ENCODE data around the gene ACSM5. TPM values are rescaled to one million over a fixed set of nuclear protein-coding genes. Genes with fewer than 3 reads are reported as not detected.

Gene ACSM5
- polyA plus RNA-seq (2011; rRNA removed) (not detected in 2 replicates), polyA minus RNA-seq (2011; rRNA and poly(A)+ RNA removed) (not detected in 2 replicates)

GRCh38 chr16:20409398-20410120 is at the start of gene ACSM5:
ACSM5 (plus strand) TSS chr16:20409534; CDS start chr16:20411485, 1,951 bp downstream.
- CTCF ChIA-PET: no interaction called here
- POLR2A ChIA-PET: no interaction called here

GRCh38 chr16:20359997-20360396 is 49.3 kb upstream of the ACSM5 start:
- TF ChIP-seq CTCF (IDR thresholded peaks at IDR 0.05; ENCODE audit: insufficient read depth, low read depth, low read length): no peak
- Histone ChIP-seq H3K36me3 (ENCODE audit: control insufficient read depth, insufficient read depth, low read length) (no peaks in the 10 kb centered on the region), H3K27me3 (ENCODE audit: control insufficient read depth, insufficient read depth, low read length) (no peaks in the 10 kb centered on the region), H3K4me3 (ENCODE audit: low read depth, low read length) (no peak overlapping the region)
- DNase-seq (ENCODE audit: low read depth): no peak
- POLR2A ChIA-PET: no interaction called here
- CTCF ChIA-PET: interaction anchor here (1.2 kb wide), 1 partner anchor 26 kb away, joined by 3 read pairs; no protein-coding TSS in a partner anchor

More at GRCh38 chr16:20409398-20410120, at the start of gene ACSM5:
- no peaks in the 10 kb centered on the region for H3K27me3 ChIP-seq (ENCODE audit: control insufficient read depth, insufficient read depth, low read length)
- no peak for DNase-seq (ENCODE audit: low read depth)
- H3K36me3 ChIP-seq (ENCODE audit: control insufficient read depth, insufficient read depth, low read length): no peaks in the 10 kb centered on the region
- no peak within 1 kb of the TSS for H3K4me3 ChIP-seq (ENCODE audit: low read depth, low read length)
- TF ChIP-seq CTCF (IDR thresholded peaks at IDR 0.05; ENCODE audit: insufficient read depth, low read depth, low read length): no peak

- DNase-seq (ENCODE audit: low read depth): no peak
- TF ChIP-seq CTCF (IDR thresholded peaks at IDR 0.05; ENCODE audit: insufficient read depth, low read depth, low read length): no peak
- no peaks in the 10 kb centered on the region for H3K27me3 ChIP-seq (ENCODE audit: control insufficient read depth, insufficient read depth, low read length)
- ChIA-PET POLR2A (no interaction called here), CTCF (no interaction called here)
- no peak overlapping the region for H3K4me3 ChIP-seq (ENCODE audit: low read depth, low read length)
- no peaks in the 10 kb centered on the region for H3K36me3 ChIP-seq (ENCODE audit: control insufficient read depth, insufficient read depth, low read length)
Observed at GRCh38 chr16:20363191-20363590, 46.1 kb upstream of the ACSM5 start.

GRCh38 chr16:20364051-20364450 is 45.3 kb upstream of the ACSM5 start:
- ChIA-PET CTCF (interaction anchor here (1.1 kb wide), 1 partner anchor 21 kb away, joined by 3 read pairs; no protein-coding TSS in a partner anchor), POLR2A (no interaction called here)
- Histone ChIP-seq H3K4me3 (ENCODE audit: low read depth, low read length) (no peak overlapping the region), H3K36me3 (ENCODE audit: control insufficient read depth, insufficient read depth, low read length) (no peaks in the 10 kb centered on the region), H3K27me3 (ENCODE audit: control insufficient read depth, insufficient read depth, low read length) (no peaks in the 10 kb centered on the region)
- no peak for DNase-seq (ENCODE audit: low read depth)
- TF ChIP-seq CTCF (IDR thresholded peaks at IDR 0.05; ENCODE audit: insufficient read depth, low read depth, low read length): no peak

- no peak for TF ChIP-seq CTCF (IDR thresholded peaks at IDR 0.05; ENCODE audit: insufficient read depth, low read depth, low read length)
- ChIA-PET CTCF (interaction anchor here (0.7 kb wide), 1 partner anchor 16 kb away, joined by 4 read pairs; no protein-coding TSS in a partner anchor), POLR2A (no interaction called here)
- H3K27me3 ChIP-seq (ENCODE audit: control insufficient read depth, insufficient read depth, low read length): no peaks in the 10 kb centered on the region
- no peak for DNase-seq (ENCODE audit: low read depth)
- no peak overlapping the region for H3K4me3 ChIP-seq (ENCODE audit: low read depth, low read length)
- H3K36me3 ChIP-seq (ENCODE audit: control insufficient read depth, insufficient read depth, low read length): no peaks in the 10 kb centered on the region
Observed at GRCh38 chr16:20369452-20370054, 39.8 kb upstream of the ACSM5 start.
